H1 (cell line): ENCODE results near the gene LYPD3. TPM values are rescaled to one million over a fixed set of nuclear protein-coding genes. Genes with fewer than 3 reads are reported as not detected.

ENCODE experiments used
- CTCF ChIA-PET: fragments of 300-600 bp; sonication (Branson Sonifier 250); formaldehyde crosslinking; loops from one replicate; lab custom pipeline; 2021; ENCODE audit not compliant: partially characterized antibody; lab: Charles Lee
- POLR2A ChIA-PET: fragments of 300-600 bp; sonication (Branson Sonifier 250); formaldehyde crosslinking; loops from one replicate; lab custom pipeline; 2021; ENCODE audit warnings: inconsistent platforms; ENCODE audit not compliant: partially characterized antibody; lab: Charles Lee
- DNase-seq, 2 experiments: peaks; one replicate each; pipeline versions ENCODE4 v3.0.0 to v3.0.0-alpha.2; 2010 to 2022; ENCODE audit warnings: low spot score in 2 of 2, low read depth in 1 of 2, mixed read lengths in 1 of 2
- FAIRE-seq: peaks from 2 replicates; lab custom pipeline; 2011; peaks lifted over from hg19 to GRCh38; lab: Jason Lieb, UNC
- H2AFZ ChIP-seq: 2 replicates; pipeline ENCODE4 v1.8.1; 2012; ENCODE audit warnings: low read length, inconsistent platforms
- H2AK5ac ChIP-seq: 2 replicates; pipeline ENCODE4 v1.6.1; 2013; ENCODE audit warnings: low read depth, low read length
- H2BK120ac ChIP-seq: replicated peaks from 2 replicates; pipeline ENCODE3; 2013; ENCODE audit warnings: low read depth, low read length, inconsistent platforms
- H2BK12ac ChIP-seq: 2 replicates; pipeline ENCODE4 v1.6.1; 2013; ENCODE audit warnings: low read depth, low read length
- H2BK15ac ChIP-seq: 2 replicates; pipeline ENCODE4 v1.6.1; 2013; ENCODE audit warnings: low read length
- H2BK20ac ChIP-seq: 2 replicates; pipeline ENCODE4 v1.6.1; 2013; ENCODE audit warnings: low read length
- H2BK5ac ChIP-seq: 2 replicates; pipeline ENCODE4 v1.6.1; 2013; ENCODE audit warnings: low read depth, low read length
- H3K14ac ChIP-seq: 2 replicates; pipeline ENCODE4 v1.6.1; 2013; ENCODE audit warnings: inconsistent platforms; ENCODE audit not compliant: insufficient read length
- H3K18ac ChIP-seq: 2 replicates; pipeline ENCODE4 v1.6.1; 2013; ENCODE audit warnings: low read length; ENCODE audit errors: extremely low read depth
- H3K23ac ChIP-seq: 2 replicates; pipeline ENCODE4 v1.6.1; 2013; ENCODE audit warnings: inconsistent platforms; ENCODE audit not compliant: insufficient read length
- H3K23me2 ChIP-seq: 2 replicates; pipeline ENCODE4 v1.6.1; 2013; ENCODE audit warnings: low read depth, low read length
- H3K27ac ChIP-seq: 2 replicates; pipeline ENCODE4 v1.6.1; 2011; ENCODE audit warnings: low read depth, low read length, inconsistent platforms
- H3K27me3 ChIP-seq, 4 experiments: replicated peaks in 1 of 4; 1 replicate in 1 of 4; 2 replicates in 3 of 4; pipeline versions ENCODE4 v1.6.1 to v1.8.1; 2011 to 2013; ENCODE audit warnings: low read length in 3 of 4, mild to moderate bottlenecking in 3 of 4, inconsistent platforms in 2 of 4, mixed read lengths in 2 of 4, moderate library complexity in 1 of 4; ENCODE audit not compliant: control insufficient read depth in 3 of 4, insufficient read depth in 3 of 4; ENCODE audit errors: extremely low read depth in 1 of 4
- H3K36me3 ChIP-seq, 4 experiments: 2 replicates each; pipeline versions ENCODE4 v1.6.1 to v1.8.1; 2011 to 2013; ENCODE audit warnings: mild to moderate bottlenecking in 4 of 4, low read length in 3 of 4, moderate library complexity in 2 of 4, control low read depth in 1 of 4, inconsistent platforms in 1 of 4; ENCODE audit not compliant: insufficient read depth in 4 of 4, control insufficient read depth in 2 of 4
- H3K4ac ChIP-seq: replicated peaks from 2 replicates; pipeline ENCODE3; 2013; ENCODE audit warnings: low read length, low read depth, mixed read lengths, inconsistent platforms; ENCODE audit not compliant: insufficient read length
- H3K4me1 ChIP-seq, 4 experiments: replicated peaks in 1 of 4; 1 replicate in 1 of 4; 2 replicates in 3 of 4; pipeline versions ENCODE4 v1.6.1 to v1.8.1; 2011 to 2013; ENCODE audit warnings: low read length in 3 of 4, inconsistent platforms in 2 of 4, mixed read lengths in 1 of 4; ENCODE audit not compliant: insufficient read depth in 4 of 4, control insufficient read depth in 3 of 4
- H3K4me2 ChIP-seq, 2 experiments: 2 replicates each; pipeline versions ENCODE4 v1.6.1 to v1.8.1; 2011 to 2013; ENCODE audit warnings: low read depth in 2 of 2, low read length in 2 of 2, control low read depth in 1 of 2, inconsistent platforms in 1 of 2, mild to moderate bottlenecking in 1 of 2; ENCODE audit not compliant: insufficient read depth in 1 of 2
- H3K4me3 ChIP-seq, 4 experiments: fragments of 200-600, 300-600 bp in 1 of 4; sonication (generic), shearing (Covaris generic), sonication (Bioruptor Twin) in 1 of 4; 2 replicates each; pipeline versions ENCODE4 v1.5.1 to v1.8.1; 2011 to 2016; ENCODE audit warnings: low read length in 4 of 4, low read depth in 3 of 4, control low read depth in 2 of 4, inconsistent platforms in 2 of 4, mild to moderate bottlenecking in 2 of 4, mixed read lengths in 1 of 4, moderate library complexity in 1 of 4; ENCODE audit not compliant: insufficient read depth in 2 of 4; ENCODE audit errors: extremely low read depth in 1 of 4
- H3K56ac ChIP-seq: replicated peaks from 2 replicates; pipeline ENCODE3; 2013; ENCODE audit warnings: low read depth, mild to moderate bottlenecking, mixed read lengths, low read length, inconsistent platforms; ENCODE audit not compliant: insufficient read length
- H3K79me1 ChIP-seq: 2 replicates; pipeline ENCODE4 v1.6.1; 2013; ENCODE audit warnings: low read depth, low read length, control low read depth
- H3K79me2 ChIP-seq, 2 experiments: 2 replicates each; pipeline versions ENCODE4 v1.6.1 to v1.8.1; 2012 to 2013; ENCODE audit warnings: low read length in 2 of 2, mild to moderate bottlenecking in 2 of 2, inconsistent platforms in 1 of 2; ENCODE audit not compliant: insufficient read depth in 2 of 2, control insufficient read depth in 1 of 2
- H3K9ac ChIP-seq, 4 experiments: replicated peaks in 1 of 4; 1 replicate in 1 of 4; 2 replicates in 3 of 4; pipeline versions ENCODE4 v1.6.1 to v1.8.1; 2011 to 2013; ENCODE audit warnings: low read depth in 3 of 4, low read length in 3 of 4, control low read depth in 2 of 4, mild to moderate bottlenecking in 2 of 4, moderate library complexity in 2 of 4, inconsistent platforms in 1 of 4; ENCODE audit errors: extremely low read depth in 1 of 4
- H3K9me3 ChIP-seq, 2 experiments: 2 replicates each; pipeline versions ENCODE4 v1.6.1 to v1.8.1; 2012 to 2013; ENCODE audit warnings: mild to moderate bottlenecking in 2 of 2, moderate library complexity in 2 of 2, control low read depth in 1 of 2, inconsistent platforms in 1 of 2, low read depth in 1 of 2, low read length in 1 of 2, mixed read lengths in 1 of 2; ENCODE audit not compliant: insufficient read depth in 2 of 2
- H4K20me1 ChIP-seq, 2 experiments: replicated peaks in 1 of 2; 2 replicates each; pipeline versions ENCODE3 to v1.8.1; 2011 to 2013; ENCODE audit warnings: inconsistent platforms in 2 of 2, low read length in 2 of 2, mild to moderate bottlenecking in 1 of 2; ENCODE audit not compliant: insufficient read depth in 2 of 2, control insufficient read depth in 1 of 2
- H4K5ac ChIP-seq: 2 replicates; pipeline ENCODE4 v1.6.1; 2013; ENCODE audit warnings: low read length, low read depth, mixed read lengths, inconsistent platforms; ENCODE audit not compliant: insufficient read length
- H4K8ac ChIP-seq: 2 replicates; pipeline ENCODE4 v1.8.0; 2013; ENCODE audit warnings: mild to moderate bottlenecking, moderate library complexity, low read length, inconsistent platforms; ENCODE audit not compliant: insufficient read depth; ENCODE audit errors: extremely low read depth
- H4K91ac ChIP-seq: replicated peaks from 2 replicates; pipeline ENCODE3; 2013; ENCODE audit warnings: low read length, mixed read lengths, inconsistent platforms; ENCODE audit not compliant: insufficient read length
- ATF2 ChIP-seq: IDR thresholded peaks from 2 replicates; pipeline ENCODE4 v1.6.1; 2012; ENCODE audit warnings: low read length, inconsistent platforms
- BRCA1 ChIP-seq: IDR thresholded peaks from 2 replicates; pipeline ENCODE4 v1.6.1; 2012; ENCODE audit warnings: low read depth, low read length, improper control_type of control experiment
- CREB1 ChIP-seq: IDR thresholded peaks from 2 replicates; pipeline ENCODE4 v1.6.1; 2012; ENCODE audit warnings: inconsistent platforms
- CTBP2 ChIP-seq: IDR thresholded peaks from 2 replicates; pipeline ENCODE4 v1.7.0; 2011; ENCODE audit warnings: borderline replicate concordance, mild to moderate bottlenecking, moderate library complexity, mixed read lengths, low read length; ENCODE audit not compliant: insufficient read depth, insufficient read length
- EP300 ChIP-seq, 2 experiments: IDR thresholded peaks; 1 replicate in 1 of 2; 2 replicates in 1 of 2; pipeline ENCODE4 v1.6.1; 2011 to 2012; ENCODE audit warnings: low read depth in 2 of 2, low read length in 2 of 2, mild to moderate bottlenecking in 2 of 2, borderline replicate concordance in 1 of 2, inconsistent platforms in 1 of 2, moderate library complexity in 1 of 2
- HDAC2 ChIP-seq, 2 experiments: fragments of 300-600 bp in 1 of 2; sonication (generic) in 1 of 2; IDR thresholded peaks; 2 replicates each; pipeline ENCODE4 v1.6.1; 2011 to 2012; ENCODE audit warnings: low read depth in 2 of 2, low read length in 2 of 2, mild to moderate bottlenecking in 2 of 2, moderate library complexity in 2 of 2, borderline replicate concordance in 1 of 2, inconsistent platforms in 1 of 2
- TAF7 ChIP-seq: optimal IDR thresholded peaks from 2 replicates; pipeline ENCODE3; 2011; ENCODE audit warnings: low read depth, mild to moderate bottlenecking, inconsistent platforms, low read length, moderate library complexity, borderline replicate concordance
- USF2 ChIP-seq: IDR thresholded peaks from 2 replicates; pipeline ENCODE4 v1.6.1; 2011; ENCODE audit warnings: low read length, improper control_type of control experiment
- ZNF274 ChIP-seq: IDR thresholded peaks from 2 replicates; pipeline ENCODE4 v1.7.0; 2012; ENCODE audit warnings: low read length, borderline replicate concordance; ENCODE audit errors: extremely low read depth
- WGBS, 2 experiments: shearing (Covaris generic) in 1 of 2; methylation state at CpG; one replicate each; pipeline versions ENCODE4 v1.1.6 to v1.1.7; 2013 to 2015; ENCODE audit warnings: low lambda C conversion rate in 2 of 2, mixed read lengths in 2 of 2, inconsistent platforms in 1 of 2, low coverage in 1 of 2, missing lambda C conversion rate in 1 of 2; ENCODE audit not compliant: insufficient replicate concordance in 2 of 2, insufficient coverage in 1 of 2, insufficient read length in 1 of 2; ENCODE audit errors: extremely low coverage in 1 of 2, missing lambda C conversion rate in 1 of 2; 5-methylcytosine and 5-hydroxymethylcytosine counted together
- polyA plus RNA-seq, 7 experiments: library from polyadenylated mRNA; depleted of rRNA in 3 of 7; stranded (reverse) in 5 of 7; unstranded in 2 of 7; fragments of >200 nt in 5 of 7; fragments of 200-250 nt in 2 of 7; gene quantifications; 1 replicate in 5 of 7; 2 replicates in 1 of 7; 4 replicates in 1 of 7; pipeline versions ENCODE4 v1.2.1 to v1.2.3, GENCODE V29; 2011 to 2013; ENCODE audit warnings: missing spikeins in 2 of 7, mixed read lengths in 2 of 7
- total RNA-seq: library from RNA; stranded (reverse); fragmentation: NEBNext Ultra II Directional; extraction: Animal tissue kit (Norgen Biotek cat#: 25700); gene quantifications from 2 replicates; pipeline ENCODE4 v1.2.1, GENCODE V29; 2021

Gene LYPD3
- total and polyA plus RNA-seq, 2 of the 8 experiments (the other 6 are each of a cell fraction or from before 2014, with no cell fraction given) = 4.1 to 16.4 TPM

GRCh38 chr19:43438291-43439031 is 26.9 kb downstream of the LYPD3 start:
- Histone ChIP-seq H3K36me3 (no peaks in the 10 kb centered on the region), H2BK20ac (no peak overlapping the region), H3K23ac (no peak overlapping the region), H4K5ac (no peak overlapping the region), H3K4me3 (no peak overlapping the region), H3K79me1 (no peaks in the 10 kb centered on the region), H3K9ac (no peak overlapping the region), H2AK5ac (no peak overlapping the region), H3K4me2 (no peak overlapping the region), H3K4ac (no peak overlapping the region), H2BK5ac (no peak overlapping the region), H3K23me2 (no peaks in the 10 kb centered on the region), H3K56ac (no peak overlapping the region), H3K4me1 (no peaks in the 10 kb centered on the region), H2BK15ac (no peak overlapping the region), H4K20me1 (no peaks in the 10 kb centered on the region), H2BK120ac (no peak overlapping the region), H4K8ac (no peak overlapping the region), H3K9me3 (no peaks in the 10 kb centered on the region), H3K14ac (no peak overlapping the region), H3K27me3 (no peaks in the 10 kb centered on the region), H2AFZ (no peak overlapping the region), H2BK12ac (no peak overlapping the region), H4K91ac (no peak overlapping the region), H3K18ac (no peak overlapping the region), H3K79me2 (no peaks in the 10 kb centered on the region), H3K27ac (no peak overlapping the region)
- WGBS, 2 experiments = 90% methylated on average over 9 of the region's 9 CpGs; no CpG with 5 or more reads in 1 of the 2 experiments
- CTCF ChIA-PET = interaction anchor here (1.8 to 3.0 kb wide), 3 partner anchors 9 to 81 kb away, joined by 7 to 12 read pairs (median 12); no protein-coding TSS in a partner anchor
- no peak for FAIRE-seq
- POLR2A ChIA-PET = no interaction called here
- DNase-seq = no peak
- no peak for TF ChIP-seq BRCA1
- no peak for TF ChIP-seq CREB1
- no peak for TF ChIP-seq ATF2
- TF ChIP-seq HDAC2 (IDR thresholded peaks at IDR 0.05; ENCODE audit: borderline replicate concordance in 1 of 2, low read depth in 2 of 2, low read length in 2 of 2) = no peak
- TF ChIP-seq EP300 (IDR thresholded peaks at IDR 0.05; ENCODE audit: borderline replicate concordance in 1 of 2, low read depth in 2 of 2, low read length in 2 of 2) = no peak
- no peak for TF ChIP-seq TAF7
- TF ChIP-seq CTBP2 = no peak
- TF ChIP-seq USF2 = no peak
- no peak for TF ChIP-seq ZNF274
